ENCODE measurements around the gene NOC2L. TPM values are rescaled to one million over a fixed set of nuclear protein-coding genes. Genes with fewer than 3 reads are reported as not detected.

Gene NOC2L
- total RNA-seq, 1 donor from 2014 or later = 150 TPM

- Mint-ChIP-seq H3K27me3 (ENCODE audit: low read depth) (peaks cover 39% of the 10 kb centered on the region), H3K36me3 (ENCODE audit: low read depth) (no peaks in the 10 kb centered on the region), H3K4me3 (ENCODE audit: low read depth) (no peak overlapping the region), H3K9me3 (no peaks in the 10 kb centered on the region), H3K27ac (no peak overlapping the region), H3K4me1 (ENCODE audit: low read depth) (peaks cover 5% of the 10 kb centered on the region)
- no peak for DNase-seq (ENCODE audit: low spot score)
- intact Hi-C loops (cut with micrococcal nuclease) = no loop called here
These were observed 46.2 kb downstream of the NOC2L start for GRCh38 chr1:912740-913301.

GRCh38 chr1:911875-912739, 46.9 kb downstream of the NOC2L start:
- Mint-ChIP-seq H3K4me3 (ENCODE audit: low read depth) (no peak overlapping the region), H3K27ac (no peak overlapping the region), H3K4me1 (ENCODE audit: low read depth) (peaks cover 5% of the 10 kb centered on the region), H3K27me3 (ENCODE audit: low read depth) (peaks cover 40% of the 10 kb centered on the region), H3K36me3 (ENCODE audit: low read depth) (no peaks in the 10 kb centered on the region), H3K9me3 (no peaks in the 10 kb centered on the region)
- intact Hi-C loops (cut with micrococcal nuclease) = no loop called here
- DNase-seq (ENCODE audit: low spot score) = no peak

GRCh38 chr1:910881-911721, 48.0 kb downstream of the NOC2L start:
- H3K27me3 Mint-ChIP-seq (ENCODE audit: low read depth) = peaks cover 50% of the 10 kb centered on the region
- DNase-seq (ENCODE audit: low spot score) = no peak
- H3K4me3 Mint-ChIP-seq (ENCODE audit: low read depth) = no peak overlapping the region
- intact Hi-C loops (cut with micrococcal nuclease) = no loop called here
- peaks cover 5% of the 10 kb centered on the region for H3K4me1 Mint-ChIP-seq (ENCODE audit: low read depth)
- H3K9me3 Mint-ChIP-seq = no peaks in the 10 kb centered on the region
- no peaks in the 10 kb centered on the region for H3K36me3 Mint-ChIP-seq (ENCODE audit: low read depth)
- no peak overlapping the region for H3K27ac Mint-ChIP-seq

GRCh38 chr1:910311-910880, 48.7 kb downstream of the NOC2L start:
- Mint-ChIP-seq H3K27ac (no peak overlapping the region), H3K27me3 (ENCODE audit: low read depth) (peaks cover 57% of the 10 kb centered on the region), H3K9me3 (no peaks in the 10 kb centered on the region), H3K4me3 (ENCODE audit: low read depth) (no peak overlapping the region), H3K4me1 (ENCODE audit: low read depth) (peaks cover 7% of the 10 kb centered on the region), H3K36me3 (ENCODE audit: low read depth) (no peaks in the 10 kb centered on the region)
- intact Hi-C loops (cut with micrococcal nuclease) = no loop called here
- DNase-seq (ENCODE audit: low spot score) = no peak

GRCh38 chr1:909861-910310, 49.2 kb downstream of the NOC2L start:
- Mint-ChIP-seq H3K4me3 (ENCODE audit: low read depth) (no peak overlapping the region), H3K9me3 (no peaks in the 10 kb centered on the region), H3K27ac (no peak overlapping the region), H3K4me1 (ENCODE audit: low read depth) (peaks cover 10% of the 10 kb centered on the region), H3K27me3 (ENCODE audit: low read depth) (peaks cover 57% of the 10 kb centered on the region), H3K36me3 (ENCODE audit: low read depth) (no peaks in the 10 kb centered on the region)
- intact Hi-C loops (cut with micrococcal nuclease) = no loop called here
- DNase-seq (ENCODE audit: low spot score) = no peak

- intact Hi-C loops (cut with micrococcal nuclease) = no loop called here
- H3K27me3 Mint-ChIP-seq (ENCODE audit: low read depth) = peaks cover 58% of the 10 kb centered on the region
- no peak overlapping the region for H3K4me3 Mint-ChIP-seq (ENCODE audit: low read depth)
- H3K4me1 Mint-ChIP-seq (ENCODE audit: low read depth) = peaks cover 10% of the 10 kb centered on the region
- DNase-seq (ENCODE audit: low spot score) = no peak
- no peaks in the 10 kb centered on the region for H3K36me3 Mint-ChIP-seq (ENCODE audit: low read depth)
- no peak overlapping the region for H3K27ac Mint-ChIP-seq
- H3K9me3 Mint-ChIP-seq = no peaks in the 10 kb centered on the region
These were observed 50.4 kb downstream of the NOC2L start for GRCh38 chr1:908661-909060.

GRCh38 chr1:907611-908451, 51.2 kb downstream of the NOC2L start:
- H3K4me1 Mint-ChIP-seq (ENCODE audit: low read depth) = peaks cover 10% of the 10 kb centered on the region
- peaks cover 60% of the 10 kb centered on the region for H3K27me3 Mint-ChIP-seq (ENCODE audit: low read depth)
- H3K4me3 Mint-ChIP-seq (ENCODE audit: low read depth) = no peak overlapping the region
- DNase-seq (ENCODE audit: low spot score) = no peak
- no peaks in the 10 kb centered on the region for H3K9me3 Mint-ChIP-seq
- H3K27ac Mint-ChIP-seq = no peak overlapping the region
- intact Hi-C loops (cut with micrococcal nuclease) = no loop called here
- no peaks in the 10 kb centered on the region for H3K36me3 Mint-ChIP-seq (ENCODE audit: low read depth)

GRCh38 chr1:906600-907420, 52.2 kb downstream of the NOC2L start:
- Mint-ChIP-seq H3K4me1 (ENCODE audit: low read depth) (peaks cover 5% of the 10 kb centered on the region), H3K27me3 (ENCODE audit: low read depth) (peaks cover 51% of the 10 kb centered on the region), H3K27ac (no peak overlapping the region), H3K9me3 (no peaks in the 10 kb centered on the region), H3K4me3 (ENCODE audit: low read depth) (no peak overlapping the region), H3K36me3 (ENCODE audit: low read depth) (no peaks in the 10 kb centered on the region)
- DNase-seq (ENCODE audit: low spot score) = no peak
- intact Hi-C loops (cut with micrococcal nuclease) = loop anchor here (1.0 kb wide), 1 partner anchor 69 kb away; no protein-coding TSS in a partner anchor

GRCh38 chr1:905811-906599, 53.1 kb downstream of the NOC2L start:
- no peak overlapping the region for H3K27ac Mint-ChIP-seq
- intact Hi-C loops (cut with micrococcal nuclease) = loop anchor here (1.0 to 2.0 kb wide), 2 partner anchors 35 to 70 kb away; no protein-coding TSS in a partner anchor
- no peak overlapping the region for H3K4me3 Mint-ChIP-seq (ENCODE audit: low read depth)
- peaks cover 53% of the 10 kb centered on the region for H3K27me3 Mint-ChIP-seq (ENCODE audit: low read depth)
- no peaks in the 10 kb centered on the region for H3K36me3 Mint-ChIP-seq (ENCODE audit: low read depth)
- H3K9me3 Mint-ChIP-seq = no peaks in the 10 kb centered on the region
- H3K4me1 Mint-ChIP-seq (ENCODE audit: low read depth) = peaks cover 5% of the 10 kb centered on the region
- peak; percentile 7 for DNase-seq (ENCODE audit: low spot score)

- H3K4me3 Mint-ChIP-seq (ENCODE audit: low read depth) = peak overlapping the region; percentile 52
- intact Hi-C loops (cut with micrococcal nuclease) = loop anchor here (2.0 kb wide), 1 partner anchor 36 kb away; no protein-coding TSS in a partner anchor
- H3K27ac Mint-ChIP-seq = no peak overlapping the region
These were observed 53.8 kb downstream of the NOC2L start for GRCh38 chr1:905071-905749.

More at GRCh38 chr1:905071-905749, 53.8 kb downstream of the NOC2L start:
- no peaks in the 10 kb centered on the region for H3K36me3 Mint-ChIP-seq (ENCODE audit: low read depth)
- peak; percentile 8 for DNase-seq (ENCODE audit: low spot score)
- no peaks in the 10 kb centered on the region for H3K9me3 Mint-ChIP-seq
- peaks cover 5% of the 10 kb centered on the region for H3K4me1 Mint-ChIP-seq (ENCODE audit: low read depth)
- H3K27me3 Mint-ChIP-seq (ENCODE audit: low read depth) = peaks cover 56% of the 10 kb centered on the region
